Gastroesophageal sphincter (tissue), 3 donors: Measurements from ENCODE around the gene TNFRSF14.

Experiments used
- EP300 ChIP-seq: sonication (generic); formaldehyde crosslinking; IDR thresholded peaks from one replicate; pipeline ENCODE4 v1.6.1; 2017; ENCODE audit warnings: antibody characterized with exemption, mild to moderate bottlenecking
- POLR2AphosphoS5 ChIP-seq: sonication (generic); formaldehyde crosslinking; IDR thresholded peaks from one replicate; pipeline ENCODE4 v1.6.1; 2017; ENCODE audit warnings: antibody characterized with exemption
- TF ChIP-seq, protein P1 (sequence below), 4 experiments: fragments of 200-600 bp in 2 of 4; fragments of 450-650 bp in 2 of 4; sonication (generic) in 1 of 4; IDR thresholded peaks; one replicate each; pipeline ENCODE4 v1.5.1; 2017 to 2019; ENCODE audit warnings: antibody characterized with exemption in 4 of 4, mild to moderate bottlenecking in 2 of 4, moderate library complexity in 2 of 4

DNA sequence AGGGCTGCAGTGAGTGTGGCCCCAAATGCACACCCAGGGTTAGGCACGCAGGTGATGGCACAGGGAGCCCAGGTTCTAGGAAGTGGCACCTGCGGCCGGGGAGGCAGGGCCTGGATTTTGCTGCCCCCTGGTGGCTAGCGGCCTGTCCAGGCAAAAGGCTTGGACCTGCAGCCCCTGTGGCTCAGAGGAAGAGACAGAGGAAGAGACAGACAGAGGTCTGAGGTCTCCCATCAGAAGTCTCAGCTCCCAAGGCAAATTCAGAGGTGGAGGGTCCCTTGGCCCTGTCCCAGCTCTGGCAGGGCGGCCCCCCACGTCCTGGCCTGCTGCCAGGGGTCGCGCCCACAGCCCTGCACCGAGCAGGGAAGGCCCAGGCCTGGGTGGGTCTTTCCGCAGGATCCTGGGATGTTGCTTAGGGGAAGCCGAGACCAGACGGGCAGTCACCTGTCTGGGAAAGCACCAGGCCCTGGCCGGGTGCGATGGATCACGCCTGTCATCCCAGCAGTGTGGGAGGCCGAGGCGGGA is 8.0 kb upstream of the TNFRSF14 start:
- TF ChIP-seq, protein P1, sequence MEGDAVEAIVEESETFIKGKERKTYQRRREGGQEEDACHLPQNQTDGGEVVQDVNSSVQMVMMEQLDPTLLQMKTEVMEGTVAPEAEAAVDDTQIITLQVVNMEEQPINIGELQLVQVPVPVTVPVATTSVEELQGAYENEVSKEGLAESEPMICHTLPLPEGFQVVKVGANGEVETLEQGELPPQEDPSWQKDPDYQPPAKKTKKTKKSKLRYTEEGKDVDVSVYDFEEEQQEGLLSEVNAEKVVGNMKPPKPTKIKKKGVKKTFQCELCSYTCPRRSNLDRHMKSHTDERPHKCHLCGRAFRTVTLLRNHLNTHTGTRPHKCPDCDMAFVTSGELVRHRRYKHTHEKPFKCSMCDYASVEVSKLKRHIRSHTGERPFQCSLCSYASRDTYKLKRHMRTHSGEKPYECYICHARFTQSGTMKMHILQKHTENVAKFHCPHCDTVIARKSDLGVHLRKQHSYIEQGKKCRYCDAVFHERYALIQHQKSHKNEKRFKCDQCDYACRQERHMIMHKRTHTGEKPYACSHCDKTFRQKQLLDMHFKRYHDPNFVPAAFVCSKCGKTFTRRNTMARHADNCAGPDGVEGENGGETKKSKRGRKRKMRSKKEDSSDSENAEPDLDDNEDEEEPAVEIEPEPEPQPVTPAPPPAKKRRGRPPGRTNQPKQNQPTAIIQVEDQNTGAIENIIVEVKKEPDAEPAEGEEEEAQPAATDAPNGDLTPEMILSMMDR (IDR thresholded peaks at IDR 0.05): peak in 3 of 4 experiments; percentile 84 to 98 (median 92)
- TF ChIP-seq POLR2AphosphoS5 (no peak), EP300 (no peak)
